ENCODE results near the gene VPS54. TPM values are rescaled to one million over a fixed set of nuclear protein-coding genes. Genes with fewer than 3 reads are reported as not detected.

VPS54 gene
- total RNA-seq, 1 donor from 2014 or later = 17.5 TPM

DNA sequence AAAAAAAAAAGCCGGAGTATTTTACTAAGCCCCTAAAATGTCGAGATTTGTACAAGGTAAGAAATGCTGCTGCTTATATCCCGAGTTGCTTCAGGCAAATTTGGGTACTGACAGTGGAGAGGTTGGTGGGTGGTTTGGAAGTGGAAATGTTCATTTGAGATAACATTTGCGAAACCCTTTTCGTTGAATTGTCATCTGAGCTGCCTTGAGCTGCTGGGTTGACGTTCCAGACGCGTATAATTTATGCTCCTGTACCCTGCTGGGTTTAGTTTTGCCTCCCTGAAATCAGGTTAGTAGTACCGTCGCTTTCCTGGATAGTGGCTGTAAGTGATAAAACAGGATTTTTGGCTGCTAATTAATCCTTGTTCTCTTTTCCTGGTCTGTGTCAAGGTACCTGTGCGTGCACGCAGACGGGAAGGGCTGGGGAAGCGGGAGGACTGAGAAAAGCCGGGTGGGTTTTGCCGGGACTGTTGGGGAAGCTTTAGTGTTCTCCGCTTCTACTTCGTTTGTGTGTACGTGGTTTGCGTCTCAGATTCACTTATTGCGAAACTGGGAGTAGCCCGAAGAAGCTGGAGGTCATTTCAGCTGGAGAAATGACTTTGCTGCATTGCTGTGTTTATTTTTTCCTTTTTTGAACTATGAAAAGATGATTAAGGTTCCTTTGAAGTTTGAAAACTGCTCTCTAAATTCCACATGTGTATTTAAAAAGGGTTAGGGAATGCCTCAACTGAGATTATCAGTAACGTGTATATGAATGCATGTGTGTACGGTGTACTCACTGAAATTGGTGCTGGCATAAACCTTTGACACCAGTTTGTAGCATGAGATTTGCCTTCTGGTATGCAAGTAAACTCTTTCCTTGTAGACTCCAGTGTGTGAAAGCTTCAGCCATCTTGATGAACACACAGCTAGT lies 176.8 kb downstream of the VPS54 start:
- peak overlapping the region; percentile 84 for H2AFZ ChIP-seq (ENCODE audit: low read depth, low read length)
- H3K4me1 Mint-ChIP-seq (ENCODE audit: low read depth, unreplicated experiment) = peaks cover 36% of the 10 kb centered on the region
- TF ChIP-seq, protein P1, sequence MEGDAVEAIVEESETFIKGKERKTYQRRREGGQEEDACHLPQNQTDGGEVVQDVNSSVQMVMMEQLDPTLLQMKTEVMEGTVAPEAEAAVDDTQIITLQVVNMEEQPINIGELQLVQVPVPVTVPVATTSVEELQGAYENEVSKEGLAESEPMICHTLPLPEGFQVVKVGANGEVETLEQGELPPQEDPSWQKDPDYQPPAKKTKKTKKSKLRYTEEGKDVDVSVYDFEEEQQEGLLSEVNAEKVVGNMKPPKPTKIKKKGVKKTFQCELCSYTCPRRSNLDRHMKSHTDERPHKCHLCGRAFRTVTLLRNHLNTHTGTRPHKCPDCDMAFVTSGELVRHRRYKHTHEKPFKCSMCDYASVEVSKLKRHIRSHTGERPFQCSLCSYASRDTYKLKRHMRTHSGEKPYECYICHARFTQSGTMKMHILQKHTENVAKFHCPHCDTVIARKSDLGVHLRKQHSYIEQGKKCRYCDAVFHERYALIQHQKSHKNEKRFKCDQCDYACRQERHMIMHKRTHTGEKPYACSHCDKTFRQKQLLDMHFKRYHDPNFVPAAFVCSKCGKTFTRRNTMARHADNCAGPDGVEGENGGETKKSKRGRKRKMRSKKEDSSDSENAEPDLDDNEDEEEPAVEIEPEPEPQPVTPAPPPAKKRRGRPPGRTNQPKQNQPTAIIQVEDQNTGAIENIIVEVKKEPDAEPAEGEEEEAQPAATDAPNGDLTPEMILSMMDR (IDR thresholded peaks at IDR 0.05; ENCODE audit: insufficient read depth, low read depth, low read length) = no peak
- TF ChIP-seq EZH2 (IDR thresholded peaks at IDR 0.05; ENCODE audit: insufficient read depth, low read length) = no peak
- no peaks in the 10 kb centered on the region for H3K27me3 ChIP-seq (ENCODE audit: insufficient read depth, low read length)
- H3K27ac ChIP-seq (ENCODE audit: low read depth, low read length) = peak overlapping the region; percentile 89
- no peaks in the 10 kb centered on the region for H3K9me3 Mint-ChIP-seq (ENCODE audit: unreplicated experiment)
- DNase-seq (ENCODE audit: low read depth) (peak; percentile 54), FAIRE-seq (no peak)
- peaks cover 30% of the 10 kb centered on the region for H4K20me1 ChIP-seq (ENCODE audit: insufficient read depth, low read length)
- no peaks in the 10 kb centered on the region for H3K27me3 Mint-ChIP-seq (ENCODE audit: low read depth, unreplicated experiment)
- peak overlapping the region; percentile 97 for H3K27ac Mint-ChIP-seq (ENCODE audit: unreplicated experiment)
- peaks cover 55% of the 10 kb centered on the region for H3K79me2 ChIP-seq (ENCODE audit: insufficient read depth, low read length)
- H3K4me2 ChIP-seq (ENCODE audit: low read length) = peak overlapping the region; percentile 92
- peak overlapping the region; percentile 100 for H3K4me3 Mint-ChIP-seq (ENCODE audit: unreplicated experiment)
- no peaks in the 10 kb centered on the region for H3K36me3 ChIP-seq (ENCODE audit: insufficient read depth, low read length)
- no peaks in the 10 kb centered on the region for H3K9me3 ChIP-seq (ENCODE audit: insufficient read depth, low read depth, low read length)
- peaks cover 9% of the 10 kb centered on the region for H3K4me1 ChIP-seq (ENCODE audit: insufficient read depth, low read length)
- peak overlapping the region; percentile 97 for H3K4me3 ChIP-seq (ENCODE audit: insufficient read depth, low read depth, low read length)
- H3K36me3 Mint-ChIP-seq (ENCODE audit: low read depth, unreplicated experiment) = peaks cover 3% of the 10 kb centered on the region
- H3K9ac ChIP-seq (ENCODE audit: low read length) = peak overlapping the region; percentile 95

Other genes starting within 250 kb of the VPS54 start
- gene UGP2, start 177.5 kb downstream of the VPS54 start, total RNA-seq = 314 and 322 TPM in 2 replicates
- gene PELI1, start 125.0 kb upstream of the VPS54 start, total RNA-seq = 23.1 and 23.8 TPM in 2 replicates

Data from astrocyte (in vitro differentiated cells and primary cell).